ENCODE data around the gene ITM2C.

Gene ITM2C

DNA sequence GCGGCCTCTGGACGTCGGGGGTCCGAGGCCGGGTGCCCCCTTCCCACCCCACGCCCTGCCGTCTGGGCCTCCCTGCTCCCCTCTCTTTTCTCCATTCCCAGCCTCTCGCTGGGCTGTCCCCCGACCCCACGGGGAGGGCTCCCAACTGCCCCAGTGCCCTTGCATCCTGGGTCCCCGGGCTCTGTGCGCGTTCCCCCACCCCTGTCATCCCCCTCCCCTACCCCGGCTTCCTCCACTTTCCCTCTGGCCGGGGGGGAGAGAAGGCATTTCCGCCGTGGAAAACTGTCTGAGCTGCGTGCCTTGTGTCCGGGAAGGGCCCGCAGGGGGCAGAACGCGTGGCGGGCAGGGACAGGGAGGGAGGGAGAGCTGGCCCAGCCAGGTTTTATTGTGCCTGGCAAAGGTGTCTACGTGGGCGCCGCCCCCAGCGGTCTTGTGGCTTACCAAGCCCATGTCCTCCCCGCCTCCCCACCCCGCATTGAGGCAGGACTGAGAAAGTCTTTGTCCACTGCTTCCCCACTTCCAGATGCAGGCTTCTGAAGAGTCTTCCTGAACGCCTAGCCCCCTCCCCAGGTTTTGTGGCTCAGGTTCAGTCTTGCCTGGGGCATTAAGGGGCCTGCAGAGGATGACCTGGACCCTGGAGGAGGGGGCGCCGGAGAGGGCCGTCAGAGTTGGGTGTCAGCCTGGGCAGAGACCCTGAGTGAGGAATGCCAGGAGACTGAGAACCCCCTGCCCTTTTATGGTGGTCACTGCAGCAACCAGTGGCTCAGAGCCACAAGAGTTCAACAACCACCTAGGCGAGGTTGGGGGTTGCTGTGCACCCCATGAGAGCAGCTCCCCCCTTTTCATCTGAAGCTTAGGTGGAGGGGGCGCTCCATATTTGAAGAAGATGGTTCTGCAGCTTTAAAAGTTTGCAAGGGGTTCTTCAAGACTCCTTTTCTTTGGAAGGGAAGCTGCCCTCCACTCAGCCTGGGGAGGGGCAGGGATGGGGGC, 1.3 kb downstream of the ITM2C start:
- DNase-seq (peak; percentile 54), ATAC-seq (no peak)
- peak overlapping the region; percentile 85 for H3K4me3 Mint-ChIP-seq
- H3K4me1 Mint-ChIP-seq: peaks cover 72% of the 10 kb centered on the region
- H3K27ac Mint-ChIP-seq: peak overlapping the region; percentile 73
- H3K36me3 Mint-ChIP-seq (ENCODE audit: low read depth): no peaks in the 10 kb centered on the region
- no peaks in the 10 kb centered on the region for H3K9me3 Mint-ChIP-seq
- H3K27me3 Mint-ChIP-seq: peaks cover 5% of the 10 kb centered on the region

DNA sequence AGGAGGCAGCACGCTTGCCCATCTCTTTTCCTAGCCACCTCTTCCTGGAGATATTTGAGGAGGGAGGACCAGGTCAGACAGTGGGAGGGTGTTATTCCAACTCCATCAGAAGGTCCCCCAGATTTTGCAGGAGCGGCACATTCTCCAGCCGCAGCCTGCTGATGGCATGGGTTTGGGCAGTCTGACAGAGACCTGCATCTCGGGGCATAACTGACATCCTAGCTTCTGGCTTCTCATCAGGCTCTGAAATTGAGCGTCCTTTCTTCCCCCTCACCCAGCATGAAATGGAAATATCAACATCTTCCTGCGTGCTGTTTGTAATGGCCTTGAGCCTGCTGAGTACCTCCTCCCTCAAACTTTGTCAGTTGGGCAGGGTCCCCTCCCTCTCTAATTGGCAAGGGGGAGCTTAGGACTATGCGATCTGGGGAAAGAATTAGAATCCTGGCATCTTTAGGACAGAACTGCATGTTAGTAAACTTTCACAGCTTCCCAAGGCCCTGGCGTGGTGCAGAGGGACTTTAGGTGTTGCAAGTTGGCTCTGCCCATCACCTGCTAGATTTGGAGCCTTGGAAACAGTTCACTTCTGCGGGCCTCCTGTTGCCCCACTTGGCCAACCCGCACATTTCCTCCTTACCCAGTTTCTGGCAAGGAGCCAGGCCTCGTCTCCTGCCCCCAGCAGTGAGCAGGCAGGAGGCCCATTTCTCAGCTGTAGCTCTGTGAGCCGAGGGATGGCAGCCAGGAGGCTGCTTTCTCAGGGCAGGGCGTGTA, 2.2 kb downstream of the ITM2C start:
- Mint-ChIP-seq H3K36me3 (ENCODE audit: low read depth) (no peaks in the 10 kb centered on the region), H3K4me1 (peaks cover 65% of the 10 kb centered on the region), H3K27ac (peak overlapping the region; percentile 15), H3K27me3 (peaks cover 2% of the 10 kb centered on the region), H3K9me3 (no peaks in the 10 kb centered on the region), H3K4me3 (peak overlapping the region; percentile 85)
- ATAC-seq: peak; percentile 55
- peak; percentile 77 for DNase-seq

DNA sequence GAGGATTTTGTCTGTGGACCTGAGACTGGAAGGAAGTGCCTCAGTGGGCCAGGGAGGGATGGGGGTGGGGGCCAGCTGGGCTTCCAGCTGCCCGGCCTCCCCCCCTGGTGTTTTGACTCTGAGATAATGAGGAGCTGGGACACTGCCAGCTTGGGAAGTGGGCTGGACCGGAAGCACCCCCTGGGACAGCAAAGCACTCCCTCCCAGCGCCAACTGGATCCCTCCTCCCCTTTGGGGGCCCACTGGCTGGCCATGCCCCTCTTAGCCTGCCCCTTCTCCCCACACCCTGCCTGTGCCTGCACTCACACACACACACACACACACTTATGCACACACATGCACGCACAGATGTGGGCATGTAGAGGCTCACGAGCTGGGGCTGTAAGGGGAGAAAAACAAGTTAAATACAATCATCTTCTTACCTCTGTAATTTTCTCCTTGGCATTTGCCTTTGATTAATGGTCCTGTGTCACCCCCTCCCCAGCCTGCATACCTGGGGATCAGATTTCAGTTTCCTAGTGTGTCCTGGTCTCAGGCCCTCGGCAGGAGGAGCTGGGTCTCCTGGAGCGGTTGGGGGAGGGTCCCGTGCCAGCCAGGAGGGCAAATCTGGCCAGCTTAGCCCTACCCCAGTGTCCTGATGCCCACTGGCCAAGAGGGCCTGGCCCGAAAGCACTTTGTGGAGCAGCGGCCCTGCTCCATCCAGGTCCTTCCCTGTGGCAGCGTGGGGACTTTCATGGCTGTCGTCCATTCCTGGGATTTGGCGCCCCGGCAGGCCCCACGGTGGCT, 3.6 kb downstream of the ITM2C start:
- Mint-ChIP-seq H3K27ac (no peak overlapping the region), H3K27me3 (peaks cover 2% of the 10 kb centered on the region), H3K9me3 (no peaks in the 10 kb centered on the region), H3K4me1 (peaks cover 62% of the 10 kb centered on the region), H3K4me3 (no peak overlapping the region), H3K36me3 (ENCODE audit: low read depth) (no peaks in the 10 kb centered on the region)
- DNase-seq (no peak), ATAC-seq (no peak)

DNA sequence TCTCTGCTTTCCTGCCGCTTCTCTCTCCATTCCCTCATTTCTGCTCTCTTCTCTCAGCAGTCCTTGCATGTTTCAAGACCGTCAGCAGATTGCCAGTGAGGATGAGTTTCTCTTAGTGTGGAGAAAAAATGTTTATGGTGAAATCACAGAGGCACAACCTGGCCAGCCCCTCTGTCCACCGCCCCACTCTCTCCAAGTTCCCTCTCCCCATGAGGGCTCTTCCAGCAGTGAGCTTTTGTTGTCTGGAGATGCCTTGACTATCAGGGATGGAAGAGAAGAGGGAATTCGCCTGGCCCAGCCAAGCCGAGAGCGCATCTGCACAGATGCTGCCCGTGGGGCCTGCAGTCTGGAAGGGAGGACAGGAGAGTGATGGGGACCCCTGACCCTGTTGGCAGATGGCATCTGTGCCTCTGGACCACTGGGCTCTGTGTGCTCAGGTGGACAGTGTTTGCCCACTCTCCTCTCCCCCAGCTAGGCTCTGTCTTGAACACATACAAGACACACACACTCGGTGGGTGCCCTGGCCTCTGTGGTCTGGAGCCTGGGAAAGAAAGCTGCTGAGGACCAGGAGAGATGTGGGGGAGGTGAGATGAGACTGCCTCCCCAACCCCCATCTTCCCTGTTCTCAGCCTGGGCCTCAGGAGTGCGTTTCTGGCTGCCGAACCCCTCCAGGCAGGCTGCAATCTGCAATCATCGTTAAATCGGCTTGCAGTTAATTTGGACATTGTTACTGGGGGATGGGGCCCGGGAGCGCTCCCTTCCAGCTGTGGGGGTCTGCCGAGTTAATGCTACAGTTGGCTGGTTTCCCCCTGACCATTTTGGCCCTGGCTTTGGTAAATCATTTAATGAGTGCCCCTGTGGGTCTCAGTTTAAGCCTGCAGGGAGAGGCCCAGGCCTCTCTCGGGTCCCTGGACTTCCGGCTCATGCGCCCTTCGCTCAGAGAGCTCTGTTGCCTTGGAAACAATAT, 4.5 kb downstream of the ITM2C start:
- ATAC-seq (no peak), DNase-seq (no peak)
- no peaks in the 10 kb centered on the region for H3K36me3 Mint-ChIP-seq (ENCODE audit: low read depth)
- H3K9me3 Mint-ChIP-seq: no peaks in the 10 kb centered on the region
- H3K4me3 Mint-ChIP-seq: no peak overlapping the region
- H3K27me3 Mint-ChIP-seq: peaks cover 2% of the 10 kb centered on the region
- H3K4me1 Mint-ChIP-seq: peaks cover 62% of the 10 kb centered on the region
- no peak overlapping the region for H3K27ac Mint-ChIP-seq

DNA sequence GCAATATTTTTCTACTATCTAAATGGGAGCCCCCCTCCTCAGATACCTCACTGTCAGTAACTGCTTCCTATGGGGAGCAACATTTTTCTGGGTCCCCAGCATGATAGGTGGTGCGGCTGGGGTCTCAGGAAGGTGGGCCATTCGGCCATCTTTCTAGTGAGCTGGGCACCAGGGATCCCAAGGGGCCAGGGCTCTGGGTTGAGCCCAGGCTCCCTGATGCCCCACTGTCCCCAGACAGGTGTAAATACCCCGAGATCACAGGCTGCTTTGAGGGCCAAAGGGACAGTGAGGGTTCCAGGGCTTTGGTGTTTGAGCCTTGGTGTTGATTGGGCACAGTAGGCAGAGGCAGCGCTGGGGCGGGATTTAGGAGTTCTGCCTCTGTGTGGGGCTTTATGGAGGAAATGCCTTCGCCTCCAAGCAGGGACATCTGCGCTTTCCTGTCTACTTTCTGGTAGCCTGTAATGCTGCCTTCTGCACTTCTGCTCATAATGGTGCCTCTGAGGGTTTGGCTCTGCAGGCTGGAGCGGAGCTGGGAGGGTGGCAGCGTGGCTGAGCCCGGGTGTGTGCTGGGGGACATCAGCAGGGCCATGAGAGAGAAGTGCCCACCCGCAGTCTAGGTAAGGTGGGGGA, 5.3 kb downstream of the ITM2C start:
- ATAC-seq (no peak), DNase-seq (no peak)
- Mint-ChIP-seq H3K4me3 (no peak overlapping the region), H3K27ac (no peak overlapping the region), H3K36me3 (ENCODE audit: low read depth) (no peaks in the 10 kb centered on the region), H3K4me1 (peaks cover 65% of the 10 kb centered on the region), H3K9me3 (no peaks in the 10 kb centered on the region), H3K27me3 (no peaks in the 10 kb centered on the region)

DNA sequence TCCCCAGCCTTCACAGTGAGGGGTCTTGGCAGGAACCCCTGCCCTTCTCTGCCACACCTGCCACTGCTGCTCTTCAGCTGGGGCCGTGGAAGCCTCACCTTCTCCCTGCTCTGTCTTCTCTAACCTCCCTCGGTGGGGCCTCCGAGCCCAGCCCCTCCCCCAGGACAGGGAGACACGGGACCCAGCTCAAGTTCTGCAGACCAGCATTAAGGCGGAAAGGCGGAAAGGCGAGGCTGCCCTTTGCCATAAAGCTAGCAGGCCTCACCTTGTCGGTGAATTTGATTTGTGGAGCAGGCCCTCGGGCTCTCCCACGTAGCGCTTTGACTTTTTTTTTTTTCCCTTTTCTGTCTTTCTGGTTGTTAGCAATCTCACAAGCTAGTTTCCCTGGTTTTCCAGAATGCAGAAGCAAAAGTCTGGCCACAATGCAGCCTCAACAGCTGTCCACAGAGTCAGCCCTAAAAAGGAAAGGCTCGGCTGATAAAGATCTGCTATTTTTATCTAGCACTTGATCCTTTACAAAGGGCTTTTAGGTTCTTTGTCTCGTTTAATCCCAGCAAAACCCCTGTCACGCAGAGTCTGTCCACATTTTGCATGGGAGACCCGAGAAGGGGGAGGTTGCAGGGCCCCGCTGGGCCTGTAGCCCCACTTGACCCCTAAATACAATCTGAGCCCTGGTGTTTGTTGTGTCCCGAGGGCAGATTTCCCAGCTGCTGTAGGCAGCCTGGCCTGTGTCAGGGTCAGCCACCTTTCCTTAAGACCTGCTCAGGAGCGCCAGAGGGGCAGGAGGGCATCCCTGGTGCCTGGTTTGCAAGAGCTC, 6.0 kb downstream of the ITM2C start:
- H3K4me3 Mint-ChIP-seq: no peak overlapping the region
- peaks cover 72% of the 10 kb centered on the region for H3K4me1 Mint-ChIP-seq
- no peaks in the 10 kb centered on the region for H3K9me3 Mint-ChIP-seq
- no peak overlapping the region for H3K27ac Mint-ChIP-seq
- ATAC-seq (no peak), DNase-seq (no peak)
- no peaks in the 10 kb centered on the region for H3K27me3 Mint-ChIP-seq
- H3K36me3 Mint-ChIP-seq (ENCODE audit: low read depth): peaks cover 3% of the 10 kb centered on the region

DNA sequence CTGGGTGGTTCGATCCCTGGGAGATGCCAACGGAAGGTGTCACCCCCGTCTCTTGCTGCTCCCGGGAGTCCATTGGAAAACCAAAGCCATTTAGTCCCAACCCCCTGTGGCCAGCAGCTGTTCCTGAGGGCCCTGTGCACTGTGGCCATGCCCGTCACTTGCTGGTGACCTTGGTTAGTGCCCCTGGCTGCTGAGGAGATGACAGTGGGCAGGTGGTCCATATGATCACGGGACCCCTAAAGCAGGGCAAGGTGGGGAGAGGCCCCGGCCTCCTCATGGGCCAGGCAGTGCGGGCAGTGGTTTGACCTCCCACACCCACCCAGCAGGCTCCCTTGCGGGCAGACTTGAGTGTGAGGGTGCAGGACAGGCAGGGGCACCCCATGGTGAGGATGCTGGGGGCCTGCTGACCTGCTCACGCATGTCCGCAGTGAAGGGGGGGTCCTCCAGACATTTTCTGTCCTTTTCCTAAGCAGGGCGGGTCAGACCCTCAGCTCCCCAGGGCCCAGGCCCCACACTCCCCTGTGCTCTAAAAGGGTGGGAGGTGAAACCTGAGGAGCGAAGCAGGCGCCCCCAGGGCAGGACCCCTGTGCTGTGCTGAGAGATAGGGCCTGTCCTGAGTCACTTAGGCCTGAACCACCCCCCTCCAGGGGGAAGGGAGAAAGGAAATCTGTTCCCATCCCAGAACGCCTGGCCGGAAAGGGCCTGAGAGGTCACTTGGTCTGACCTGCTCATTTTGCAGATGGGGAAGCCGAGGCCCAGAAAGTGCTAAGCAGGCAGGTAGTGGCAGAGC, 6.8 kb downstream of the ITM2C start:
- no peaks in the 10 kb centered on the region for H3K9me3 Mint-ChIP-seq
- H3K4me3 Mint-ChIP-seq: no peak overlapping the region
- H3K4me1 Mint-ChIP-seq: peaks cover 71% of the 10 kb centered on the region
- peaks cover 3% of the 10 kb centered on the region for H3K36me3 Mint-ChIP-seq (ENCODE audit: low read depth)
- no peaks in the 10 kb centered on the region for H3K27me3 Mint-ChIP-seq
- DNase-seq (no peak), ATAC-seq (no peak)
- no peak overlapping the region for H3K27ac Mint-ChIP-seq

DNA sequence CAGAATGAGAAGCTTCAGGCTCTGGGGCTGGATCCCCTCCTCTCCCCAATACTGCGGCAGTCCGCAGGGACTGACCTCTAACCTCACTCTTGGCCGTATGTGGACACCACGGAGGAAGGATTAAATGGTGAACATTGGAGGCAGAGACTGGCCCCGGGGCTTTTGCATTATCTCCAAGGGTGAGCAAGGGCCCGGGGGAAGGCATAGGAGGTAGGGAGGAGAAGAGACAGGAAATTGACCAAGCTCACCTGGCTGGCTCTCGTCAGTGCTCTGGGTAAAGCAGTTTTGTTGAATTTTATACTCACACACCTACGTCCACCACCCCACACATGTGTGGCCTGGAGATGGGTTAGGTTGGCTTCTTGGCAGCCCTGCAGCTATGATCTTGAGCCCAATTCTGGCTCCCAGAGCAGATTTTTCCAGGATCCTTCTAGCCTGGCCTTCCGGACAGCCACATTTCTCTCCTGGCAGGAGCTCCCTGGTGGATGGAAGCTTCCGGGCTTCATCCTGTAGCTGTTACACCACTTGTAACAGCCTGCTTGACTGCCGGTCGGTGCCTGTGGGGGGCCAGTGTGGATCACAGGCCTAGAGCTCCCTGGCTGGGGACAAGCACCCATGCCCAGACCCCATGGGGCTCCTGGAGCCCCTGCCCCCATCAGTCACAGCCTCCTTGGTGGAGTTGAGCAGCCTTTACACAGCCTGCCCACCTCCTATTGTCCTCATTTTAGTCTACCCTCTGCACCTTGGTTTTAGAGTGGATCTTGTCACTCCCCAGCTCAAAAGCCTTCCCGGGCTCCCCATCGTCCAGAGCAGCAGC, 7.6 kb downstream of the ITM2C start:
- Mint-ChIP-seq H3K4me1 (peaks cover 71% of the 10 kb centered on the region), H3K36me3 (ENCODE audit: low read depth) (peaks cover 4% of the 10 kb centered on the region), H3K27ac (peak overlapping the region; percentile 57), H3K4me3 (no peak overlapping the region), H3K27me3 (no peaks in the 10 kb centered on the region), H3K9me3 (no peaks in the 10 kb centered on the region)
- DNase-seq: no peak
- ATAC-seq: no peak

DNA sequence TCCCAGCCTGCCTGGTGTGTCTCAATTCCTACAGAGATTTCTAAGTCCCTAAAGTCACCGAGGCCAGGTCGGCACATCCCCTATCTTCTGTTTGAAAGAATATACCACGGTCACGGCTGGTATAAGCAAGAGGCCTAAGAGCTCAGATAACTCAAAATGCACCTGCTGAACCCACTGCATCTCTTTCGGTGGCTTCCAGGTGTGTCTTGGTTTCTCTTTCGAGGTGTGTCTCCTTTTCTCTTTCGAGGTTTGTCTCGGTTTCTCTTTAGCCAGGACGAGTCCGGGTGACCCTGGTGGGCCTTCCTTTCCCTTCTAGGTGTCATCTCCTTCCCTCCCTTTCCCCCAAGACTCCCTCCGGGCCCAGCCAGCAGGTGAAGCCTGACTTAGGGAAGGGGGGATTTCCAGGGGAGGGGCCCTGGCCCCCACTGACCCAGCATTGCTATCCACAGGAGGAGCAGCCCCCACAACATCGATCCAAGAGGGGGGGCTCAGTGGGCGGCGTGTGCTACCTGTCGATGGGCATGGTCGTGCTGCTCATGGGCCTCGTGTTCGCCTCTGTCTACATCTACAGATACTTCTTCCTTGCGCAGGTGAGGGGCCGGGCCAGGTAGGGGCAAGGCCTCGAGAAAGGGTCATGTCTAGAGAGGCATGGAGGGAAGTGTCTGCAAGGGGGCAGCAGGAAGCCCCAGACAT, 8.4 kb downstream of the ITM2C start:
- ATAC-seq: no peak
- no peak for DNase-seq
- peaks cover 76% of the 10 kb centered on the region for H3K4me1 Mint-ChIP-seq
- no peaks in the 10 kb centered on the region for H3K27me3 Mint-ChIP-seq
- H3K27ac Mint-ChIP-seq: peak overlapping the region; percentile 57
- no peak overlapping the region for H3K4me3 Mint-ChIP-seq
- H3K36me3 Mint-ChIP-seq (ENCODE audit: low read depth): peaks cover 9% of the 10 kb centered on the region
- no peaks in the 10 kb centered on the region for H3K9me3 Mint-ChIP-seq

DNA sequence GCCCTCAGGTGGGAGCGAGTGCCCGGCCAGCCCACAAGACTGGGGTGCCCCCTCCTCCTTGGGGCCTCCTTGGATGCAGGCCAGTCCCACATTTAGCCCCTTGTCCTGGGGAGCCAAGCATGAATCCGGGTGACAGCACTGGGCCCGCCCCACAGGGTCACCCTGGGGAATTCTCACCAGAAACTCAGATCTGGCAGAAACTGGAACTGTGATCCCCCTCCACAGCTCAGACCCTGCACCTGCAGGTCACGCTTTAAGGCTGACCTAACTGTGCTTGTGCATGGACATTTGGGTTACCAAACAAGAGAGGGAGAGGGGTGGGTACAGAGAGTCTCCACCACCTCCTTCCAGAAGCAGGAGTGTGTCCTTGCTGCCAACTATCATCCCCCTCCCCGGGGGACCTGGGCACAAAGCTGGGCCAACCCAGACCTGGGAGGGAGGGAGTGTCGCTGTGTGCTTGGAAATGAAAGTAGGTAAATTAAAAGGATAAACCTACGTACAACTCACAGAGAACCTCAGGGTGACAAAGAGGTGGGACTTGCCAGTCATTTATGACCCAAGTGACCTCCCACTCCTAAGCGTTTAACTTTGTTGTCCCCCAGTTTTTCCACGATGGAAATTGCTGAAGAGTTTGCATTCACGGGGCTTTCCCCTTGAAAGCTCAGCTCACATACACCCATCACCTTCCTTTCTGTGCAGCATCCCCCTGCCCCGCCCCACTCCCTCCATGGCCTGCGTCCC, 9.1 kb downstream of the ITM2C start:
- Mint-ChIP-seq H3K36me3 (ENCODE audit: low read depth) (peaks cover 9% of the 10 kb centered on the region), H3K9me3 (no peaks in the 10 kb centered on the region), H3K4me3 (no peak overlapping the region), H3K27ac (peak overlapping the region; percentile 74), H3K4me1 (peaks cover 77% of the 10 kb centered on the region), H3K27me3 (no peaks in the 10 kb centered on the region)
- DNase-seq (peak; percentile 47), ATAC-seq (peak; percentile 65)

All from activated naive CD8-positive, alpha-beta T cell treated with anti-CD3 and anti-CD28 coated beads, Interleukin-2, amount 50 U/mL, for 24 hours (primary cell).